Measurements from ENCODE around the gene MSRB3.

DNA sequence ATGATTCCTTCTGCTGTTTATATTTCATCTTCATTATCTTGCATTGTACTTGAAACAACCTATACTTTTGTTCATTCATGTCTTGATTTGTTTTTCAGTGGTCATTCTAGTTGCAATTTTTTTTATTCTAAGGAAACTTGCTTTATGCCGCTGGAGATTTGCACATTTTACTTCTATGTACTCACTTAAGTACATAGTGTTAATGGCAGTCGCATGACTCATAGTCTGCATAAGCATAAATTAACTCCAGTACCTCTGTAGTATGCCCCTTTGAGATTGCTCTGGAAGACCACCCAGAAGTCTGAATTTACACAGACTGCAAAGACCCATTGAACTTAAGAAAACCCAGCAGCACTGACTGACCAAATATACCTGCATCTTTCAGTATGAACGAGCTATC lies 77.0 kb downstream of the MSRB3 start:
- TF ChIP-seq, protein P1, sequence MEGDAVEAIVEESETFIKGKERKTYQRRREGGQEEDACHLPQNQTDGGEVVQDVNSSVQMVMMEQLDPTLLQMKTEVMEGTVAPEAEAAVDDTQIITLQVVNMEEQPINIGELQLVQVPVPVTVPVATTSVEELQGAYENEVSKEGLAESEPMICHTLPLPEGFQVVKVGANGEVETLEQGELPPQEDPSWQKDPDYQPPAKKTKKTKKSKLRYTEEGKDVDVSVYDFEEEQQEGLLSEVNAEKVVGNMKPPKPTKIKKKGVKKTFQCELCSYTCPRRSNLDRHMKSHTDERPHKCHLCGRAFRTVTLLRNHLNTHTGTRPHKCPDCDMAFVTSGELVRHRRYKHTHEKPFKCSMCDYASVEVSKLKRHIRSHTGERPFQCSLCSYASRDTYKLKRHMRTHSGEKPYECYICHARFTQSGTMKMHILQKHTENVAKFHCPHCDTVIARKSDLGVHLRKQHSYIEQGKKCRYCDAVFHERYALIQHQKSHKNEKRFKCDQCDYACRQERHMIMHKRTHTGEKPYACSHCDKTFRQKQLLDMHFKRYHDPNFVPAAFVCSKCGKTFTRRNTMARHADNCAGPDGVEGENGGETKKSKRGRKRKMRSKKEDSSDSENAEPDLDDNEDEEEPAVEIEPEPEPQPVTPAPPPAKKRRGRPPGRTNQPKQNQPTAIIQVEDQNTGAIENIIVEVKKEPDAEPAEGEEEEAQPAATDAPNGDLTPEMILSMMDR (IDR thresholded peaks at IDR 0.05), result no peak
- no peak for TF ChIP-seq POLR2A (IDR thresholded peaks at IDR 0.05)

All from breast epithelium (tissue), 3 donors.